RWPE2 (cell line): ENCODE data around the gene PPARGC1A.

Experiments
- ATAC-seq: fragments of 200-7000 bp; cut with Tn5 transposase; 3 replicates; pipeline ENCODE4 v1.9.1; 2021; ENCODE audit warnings: low read depth
- DNase-seq: peaks from one replicate; pipeline ENCODE4 v3.0.0-alpha.2; 2020; ENCODE audit warnings: low spot score
- H3K27ac ChIP-seq: fragments of 450-650 bp; 2 replicates; pipeline ENCODE4 v1.5.1; 2017; ENCODE audit warnings: mild to moderate bottlenecking; ENCODE audit not compliant: poor library complexity, severe bottlenecking
- H3K27me3 ChIP-seq: fragments of 250-450 bp; sonication (Bioruptor Pico); 2 replicates; pipeline ENCODE4 v1.5.1; 2021; ENCODE audit warnings: mild to moderate bottlenecking, moderate library complexity; ENCODE audit not compliant: insufficient read depth, poor library complexity, severe bottlenecking
- H3K36me3 ChIP-seq: fragments of 250-450 bp; sonication (Bioruptor Pico); 2 replicates; pipeline ENCODE4 v1.5.1; 2020; ENCODE audit warnings: low read depth, mild to moderate bottlenecking, moderate library complexity
- H3K4me1 ChIP-seq: fragments of 250-450 bp; sonication (Bioruptor Pico); 2 replicates; pipeline ENCODE4 v1.5.1; 2021; ENCODE audit warnings: mild to moderate bottlenecking, moderate library complexity; ENCODE audit not compliant: insufficient read depth, poor library complexity, severe bottlenecking
- H3K4me3 ChIP-seq: fragments of 250-450 bp; sonication (Bioruptor Pico); 2 replicates; pipeline ENCODE4 v1.5.1; 2021; ENCODE audit warnings: mild to moderate bottlenecking, moderate library complexity; ENCODE audit not compliant: severe bottlenecking
- H3K9me3 ChIP-seq: fragments of 250-450 bp; sonication (Bioruptor Pico); 2 replicates; pipeline ENCODE4 v1.5.1; 2021; ENCODE audit warnings: mild to moderate bottlenecking, moderate library complexity; ENCODE audit not compliant: severe bottlenecking
- TF ChIP-seq, protein P1 (sequence below): fragments of 450-650 bp; IDR thresholded peaks from one replicate; pipeline ENCODE4 v1.5.1; 2017; ENCODE audit warnings: mild to moderate bottlenecking, moderate library complexity; ENCODE audit not compliant: poor library complexity, severe bottlenecking

The PPARGC1A gene

DNA sequence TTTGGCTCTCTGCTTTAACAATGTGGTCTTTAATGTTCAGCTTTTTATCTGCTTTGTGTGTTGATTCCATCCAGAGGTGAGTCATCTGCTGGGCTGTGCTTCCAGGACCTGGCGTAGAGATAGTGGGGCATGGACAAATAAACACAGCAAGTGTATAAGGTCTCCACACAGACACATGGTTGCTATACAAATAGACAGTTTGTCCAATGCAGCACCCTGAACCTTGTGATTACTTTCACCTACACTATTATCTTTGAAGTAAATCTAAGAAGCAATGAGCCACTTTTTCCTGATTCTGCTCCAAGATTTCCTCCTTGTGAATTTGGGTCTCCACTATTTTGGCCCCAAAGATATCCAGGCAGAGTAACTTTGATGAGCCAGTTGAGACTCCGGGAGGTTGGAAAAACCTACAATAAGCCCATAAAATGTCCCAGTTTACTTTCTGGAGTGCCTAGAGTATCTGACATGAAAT, 12.1 kb downstream of the PPARGC1A start:
- H3K4me3 ChIP-seq = no peak overlapping the region
- no peaks in the 10 kb centered on the region for H3K27me3 ChIP-seq
- TF ChIP-seq, protein P1, sequence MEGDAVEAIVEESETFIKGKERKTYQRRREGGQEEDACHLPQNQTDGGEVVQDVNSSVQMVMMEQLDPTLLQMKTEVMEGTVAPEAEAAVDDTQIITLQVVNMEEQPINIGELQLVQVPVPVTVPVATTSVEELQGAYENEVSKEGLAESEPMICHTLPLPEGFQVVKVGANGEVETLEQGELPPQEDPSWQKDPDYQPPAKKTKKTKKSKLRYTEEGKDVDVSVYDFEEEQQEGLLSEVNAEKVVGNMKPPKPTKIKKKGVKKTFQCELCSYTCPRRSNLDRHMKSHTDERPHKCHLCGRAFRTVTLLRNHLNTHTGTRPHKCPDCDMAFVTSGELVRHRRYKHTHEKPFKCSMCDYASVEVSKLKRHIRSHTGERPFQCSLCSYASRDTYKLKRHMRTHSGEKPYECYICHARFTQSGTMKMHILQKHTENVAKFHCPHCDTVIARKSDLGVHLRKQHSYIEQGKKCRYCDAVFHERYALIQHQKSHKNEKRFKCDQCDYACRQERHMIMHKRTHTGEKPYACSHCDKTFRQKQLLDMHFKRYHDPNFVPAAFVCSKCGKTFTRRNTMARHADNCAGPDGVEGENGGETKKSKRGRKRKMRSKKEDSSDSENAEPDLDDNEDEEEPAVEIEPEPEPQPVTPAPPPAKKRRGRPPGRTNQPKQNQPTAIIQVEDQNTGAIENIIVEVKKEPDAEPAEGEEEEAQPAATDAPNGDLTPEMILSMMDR = no peak
- no peak overlapping the region for H3K27ac ChIP-seq
- no peaks in the 10 kb centered on the region for H3K9me3 ChIP-seq
- DNase-seq (no peak), ATAC-seq (no peak)
- no peaks in the 10 kb centered on the region for H3K4me1 ChIP-seq
- H3K36me3 ChIP-seq = no peaks in the 10 kb centered on the region

GRCh38 chr4:23876418-23877089, 13.3 kb downstream of the PPARGC1A start:
- H3K9me3 ChIP-seq = no peaks in the 10 kb centered on the region
- no peaks in the 10 kb centered on the region for H3K36me3 ChIP-seq
- TF ChIP-seq, protein P1 = no peak
- H3K27ac ChIP-seq = no peak overlapping the region
- no peaks in the 10 kb centered on the region for H3K4me1 ChIP-seq
- no peaks in the 10 kb centered on the region for H3K27me3 ChIP-seq
- DNase-seq = no peak
- no peak overlapping the region for H3K4me3 ChIP-seq
- no peak for ATAC-seq

DNA sequence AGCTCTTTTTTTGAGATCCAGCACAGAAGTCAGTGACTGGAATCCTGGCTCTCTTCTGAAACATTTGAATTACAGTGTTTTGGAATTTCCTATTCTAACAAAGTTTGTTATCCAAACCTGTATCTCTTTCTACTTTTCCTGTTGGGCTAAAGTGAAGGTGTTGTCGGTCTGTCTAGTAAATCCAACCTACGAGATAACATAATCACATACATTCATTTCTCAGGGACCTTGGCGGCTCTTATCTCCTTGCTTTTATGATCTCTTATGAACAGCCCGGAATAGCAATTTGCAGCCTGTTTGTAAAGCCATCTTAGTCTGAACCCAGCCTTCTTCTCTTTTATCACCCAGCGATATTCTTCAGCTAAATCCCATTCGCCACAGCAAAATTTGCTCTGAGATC, 14.5 kb downstream of the PPARGC1A start:
- TF ChIP-seq, protein P1 = no peak
- H3K9me3 ChIP-seq = no peaks in the 10 kb centered on the region
- H3K27ac ChIP-seq = no peak overlapping the region
- no peak for DNase-seq
- ATAC-seq = no peak
- no peak overlapping the region for H3K4me3 ChIP-seq
- H3K27me3 ChIP-seq = no peaks in the 10 kb centered on the region
- H3K4me1 ChIP-seq = no peaks in the 10 kb centered on the region
- no peaks in the 10 kb centered on the region for H3K36me3 ChIP-seq

- no peaks in the 10 kb centered on the region for H3K4me1 ChIP-seq
- no peak for DNase-seq
- no peaks in the 10 kb centered on the region for H3K36me3 ChIP-seq
- H3K9me3 ChIP-seq = no peaks in the 10 kb centered on the region
- TF ChIP-seq, protein P1 = no peak
- no peak for ATAC-seq
- H3K27me3 ChIP-seq = no peaks in the 10 kb centered on the region
- no peak overlapping the region for H3K27ac ChIP-seq
- no peak overlapping the region for H3K4me3 ChIP-seq
Observed at GRCh38 chr4:23874536-23874901, 15.3 kb downstream of the PPARGC1A start.
